OCI-LY1 (cell line): Measurements from ENCODE around the gene SPIN2B.

Source experiments
- EZH2 ChIP-seq: fragments of 200-600 bp; sonication (generic), shearing (Covaris generic); IDR thresholded peaks from 2 replicates; pipeline ENCODE4 v1.8.0; 2017; ENCODE audit warnings: borderline replicate concordance, mixed run types, mild to moderate bottlenecking, antibody characterized with exemption, low read length, moderate library complexity, mixed read lengths
- TF ChIP-seq, protein P1 (sequence below): fragments of 200-600 bp; sonication (generic), shearing (Covaris generic); IDR thresholded peaks from 2 replicates; pipeline ENCODE4 v1.5.1; 2017; ENCODE audit warnings: mild to moderate bottlenecking, antibody characterized with exemption, low read length, moderate library complexity, mixed read lengths

GRCh38 chrX:57132046-57132445 lies 10.7 kb upstream of the SPIN2B start:
- TF ChIP-seq, protein P1, sequence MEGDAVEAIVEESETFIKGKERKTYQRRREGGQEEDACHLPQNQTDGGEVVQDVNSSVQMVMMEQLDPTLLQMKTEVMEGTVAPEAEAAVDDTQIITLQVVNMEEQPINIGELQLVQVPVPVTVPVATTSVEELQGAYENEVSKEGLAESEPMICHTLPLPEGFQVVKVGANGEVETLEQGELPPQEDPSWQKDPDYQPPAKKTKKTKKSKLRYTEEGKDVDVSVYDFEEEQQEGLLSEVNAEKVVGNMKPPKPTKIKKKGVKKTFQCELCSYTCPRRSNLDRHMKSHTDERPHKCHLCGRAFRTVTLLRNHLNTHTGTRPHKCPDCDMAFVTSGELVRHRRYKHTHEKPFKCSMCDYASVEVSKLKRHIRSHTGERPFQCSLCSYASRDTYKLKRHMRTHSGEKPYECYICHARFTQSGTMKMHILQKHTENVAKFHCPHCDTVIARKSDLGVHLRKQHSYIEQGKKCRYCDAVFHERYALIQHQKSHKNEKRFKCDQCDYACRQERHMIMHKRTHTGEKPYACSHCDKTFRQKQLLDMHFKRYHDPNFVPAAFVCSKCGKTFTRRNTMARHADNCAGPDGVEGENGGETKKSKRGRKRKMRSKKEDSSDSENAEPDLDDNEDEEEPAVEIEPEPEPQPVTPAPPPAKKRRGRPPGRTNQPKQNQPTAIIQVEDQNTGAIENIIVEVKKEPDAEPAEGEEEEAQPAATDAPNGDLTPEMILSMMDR = no peak
- no peak for TF ChIP-seq EZH2
